ENCODE results near the gene CAB39L. TPM values are rescaled to one million over a fixed set of nuclear protein-coding genes. Genes with fewer than 3 reads are reported as not detected.

Gene CAB39L
- total RNA-seq, 1 donor from 2014 or later = 7.7 TPM

GRCh38 chr13:49310251-49310650, 133.6 kb downstream of the CAB39L start:
- H3K27ac Mint-ChIP-seq (ENCODE audit: unreplicated experiment) = no peak overlapping the region
- H3K27me3 Mint-ChIP-seq (ENCODE audit: unreplicated experiment) = peaks cover 2% of the 10 kb centered on the region
- peaks cover 6% of the 10 kb centered on the region for H3K4me1 Mint-ChIP-seq (ENCODE audit: low read depth, unreplicated experiment)
- H3K4me3 Mint-ChIP-seq (ENCODE audit: unreplicated experiment) = no peak overlapping the region
- TF ChIP-seq CTCF (IDR thresholded peaks at IDR 0.05; ENCODE audit: partially characterized antibody, unreplicated experiment) = no peak
- H3K9me3 Mint-ChIP-seq (ENCODE audit: unreplicated experiment) = no peaks in the 10 kb centered on the region
- no peak for DNase-seq
- no peaks in the 10 kb centered on the region for H3K36me3 Mint-ChIP-seq (ENCODE audit: unreplicated experiment)

- no peak for TF ChIP-seq CTCF (IDR thresholded peaks at IDR 0.05; ENCODE audit: partially characterized antibody, unreplicated experiment)
- peaks cover 6% of the 10 kb centered on the region for H3K4me1 Mint-ChIP-seq (ENCODE audit: low read depth, unreplicated experiment)
- no peaks in the 10 kb centered on the region for H3K9me3 Mint-ChIP-seq (ENCODE audit: unreplicated experiment)
- peaks cover 2% of the 10 kb centered on the region for H3K27me3 Mint-ChIP-seq (ENCODE audit: unreplicated experiment)
- no peak overlapping the region for H3K4me3 Mint-ChIP-seq (ENCODE audit: unreplicated experiment)
- no peaks in the 10 kb centered on the region for H3K36me3 Mint-ChIP-seq (ENCODE audit: unreplicated experiment)
- DNase-seq = no peak
- no peak overlapping the region for H3K27ac Mint-ChIP-seq (ENCODE audit: unreplicated experiment)
These were observed 134.9 kb downstream of the CAB39L start for GRCh38 chr13:49308921-49309408.

GRCh38 chr13:49308097-49308875, 135.6 kb downstream of the CAB39L start:
- no peak for DNase-seq
- H3K27me3 Mint-ChIP-seq (ENCODE audit: unreplicated experiment) = peaks cover 2% of the 10 kb centered on the region

GRCh38 chr13:49307365-49307764, 136.5 kb downstream of the CAB39L start:
- TF ChIP-seq CTCF (IDR thresholded peaks at IDR 0.05; ENCODE audit: partially characterized antibody, unreplicated experiment) = no peak
- H3K36me3 Mint-ChIP-seq (ENCODE audit: unreplicated experiment) = no peaks in the 10 kb centered on the region

More at GRCh38 chr13:49308097-49308875, 135.6 kb downstream of the CAB39L start:
- Mint-ChIP-seq H3K4me3 (ENCODE audit: unreplicated experiment) (no peak overlapping the region), H3K36me3 (ENCODE audit: unreplicated experiment) (no peaks in the 10 kb centered on the region), H3K27ac (ENCODE audit: unreplicated experiment) (no peak overlapping the region), H3K9me3 (ENCODE audit: unreplicated experiment) (peaks cover 2% of the 10 kb centered on the region), H3K4me1 (ENCODE audit: low read depth, unreplicated experiment) (peaks cover 6% of the 10 kb centered on the region)
- TF ChIP-seq CTCF (IDR thresholded peaks at IDR 0.05; ENCODE audit: partially characterized antibody, unreplicated experiment) = no peak

GRCh38 chr13:49305792-49306425, 138.0 kb downstream of the CAB39L start:
- H3K4me3 Mint-ChIP-seq (ENCODE audit: unreplicated experiment) = no peak overlapping the region
- no peak for DNase-seq
- no peak for TF ChIP-seq CTCF (IDR thresholded peaks at IDR 0.05; ENCODE audit: partially characterized antibody, unreplicated experiment)

More at GRCh38 chr13:49307365-49307764, 136.5 kb downstream of the CAB39L start:
- H3K27me3 Mint-ChIP-seq (ENCODE audit: unreplicated experiment) = peaks cover 2% of the 10 kb centered on the region
- H3K27ac Mint-ChIP-seq (ENCODE audit: unreplicated experiment) = no peak overlapping the region
- peaks cover 2% of the 10 kb centered on the region for H3K9me3 Mint-ChIP-seq (ENCODE audit: unreplicated experiment)
- peaks cover 6% of the 10 kb centered on the region for H3K4me1 Mint-ChIP-seq (ENCODE audit: low read depth, unreplicated experiment)
- H3K4me3 Mint-ChIP-seq (ENCODE audit: unreplicated experiment) = no peak overlapping the region
- no peak for DNase-seq

More at GRCh38 chr13:49305792-49306425, 138.0 kb downstream of the CAB39L start:
- peaks cover 11% of the 10 kb centered on the region for H3K27me3 Mint-ChIP-seq (ENCODE audit: unreplicated experiment)
- H3K27ac Mint-ChIP-seq (ENCODE audit: unreplicated experiment) = no peak overlapping the region
- peaks cover 2% of the 10 kb centered on the region for H3K9me3 Mint-ChIP-seq (ENCODE audit: unreplicated experiment)
- H3K4me1 Mint-ChIP-seq (ENCODE audit: low read depth, unreplicated experiment) = peaks cover 13% of the 10 kb centered on the region
- H3K36me3 Mint-ChIP-seq (ENCODE audit: unreplicated experiment) = no peaks in the 10 kb centered on the region

Measured in glutamatergic neuron (in vitro differentiated cells).